Lung (tissue), 12 donors: ENCODE measurements around the gene PON2. TPM values are rescaled to one million over a fixed set of nuclear protein-coding genes. Genes with fewer than 3 reads are reported as not detected.

Experiments
- ATAC-seq: fragments of 200-7000 bp; cut with Tn5 transposase; one replicate; pipeline ENCODE4 v1.9.1; 2020; ENCODE audit warnings: moderate number of reproducible peaks; ENCODE audit not compliant: insufficient read depth, low FRiP score
- DNase-seq, 3 donors: peaks; one replicate each; pipeline ENCODE4 v3.0.0-alpha.2; 2013 to 2017
- H3K27ac ChIP-seq, 2 donors: one replicate each; pipeline ENCODE4 v1.5.1; 2013; ENCODE audit warnings: mild to moderate bottlenecking in 2 of 2, moderate library complexity in 2 of 2, control low read depth in 1 of 2, inconsistent platforms in 1 of 2, low read depth in 1 of 2, low read length in 1 of 2
- H3K27me3 ChIP-seq, 3 donors: one replicate each; pipeline ENCODE4 v1.5.1; 2013; ENCODE audit warnings: low read length in 2 of 3; ENCODE audit not compliant: control insufficient read depth in 3 of 3, insufficient read depth in 3 of 3
- H3K36me3 ChIP-seq, 4 donors: one replicate each; pipeline ENCODE4 v1.5.1; 2013; ENCODE audit warnings: low read length in 4 of 4, mild to moderate bottlenecking in 1 of 4, moderate library complexity in 1 of 4; ENCODE audit not compliant: control insufficient read depth in 4 of 4, insufficient read depth in 4 of 4
- H3K4me1 ChIP-seq, 5 donors: one replicate each; pipeline ENCODE4 v1.5.1; 2013; ENCODE audit warnings: low read length in 5 of 5, mild to moderate bottlenecking in 2 of 5, moderate library complexity in 1 of 5; ENCODE audit not compliant: control insufficient read depth in 5 of 5, insufficient read depth in 5 of 5
- H3K4me3 ChIP-seq: one replicate; pipeline ENCODE4 v1.5.1; 2013; ENCODE audit warnings: mild to moderate bottlenecking, control low read depth, moderate library complexity
- H3K9ac ChIP-seq, 2 donors: one replicate each; pipeline ENCODE4 v1.5.1; 2013; ENCODE audit warnings: low read length in 2 of 2, control low read depth in 1 of 2; ENCODE audit not compliant: insufficient read depth in 1 of 2
- H3K9me3 ChIP-seq, 4 donors: one replicate each; pipeline ENCODE4 v1.5.1; 2013; ENCODE audit warnings: low read length in 3 of 4, mild to moderate bottlenecking in 1 of 4, moderate library complexity in 1 of 4; ENCODE audit not compliant: control insufficient read depth in 4 of 4, insufficient read depth in 3 of 4
- CTCF ChIP-seq: IDR thresholded peaks from 2 replicates; pipeline ENCODE4 v1.5.1; 2012; ENCODE audit warnings: mild to moderate bottlenecking; ENCODE audit errors: control extremely low read depth, extremely low read depth
- WGBS, 2 donors: extraction: QIAGEN DNeasy Blood & Tissue Kit; methylation state at CpG; one replicate each; pipeline ENCODE4 v1.1.7; 2013; 5-methylcytosine and 5-hydroxymethylcytosine counted together
- polyA plus RNA-seq, 2 donors: library from polyadenylated mRNA; stranded (reverse); fragments of 200-250 nt; gene quantifications; one replicate each; pipeline ENCODE4 v1.2.1, GENCODE V29; 2013
- total RNA-seq, 2 donors: library from RNA; depleted of rRNA in 1 of 2; stranded (reverse); fragments of >200 nt in 1 of 2; gene quantifications; one replicate each; pipeline ENCODE4 v1.2.1, GENCODE V29; 2014 to 2021
- donor health status: control.
- donor health status: control.
- donor health status: Bipolar disorder and iron deficiency.
- donor health status: healthy.
- donor health status: DM: yes; HTN: yes; CAD: no.

The PON2 gene
- total and polyA plus RNA-seq, 4 donors, result 90.4 to 392 (median 188) TPM

- H3K27me3 ChIP-seq, result no peaks in the 10 kb centered on the region
- no peak overlapping the region for H3K27ac ChIP-seq
- H3K9me3 ChIP-seq, result no peaks in the 10 kb centered on the region
- no peak for ATAC-seq
- DNase-seq, result peak; percentile 24 to 75 (median 65)
- no peak overlapping the region for H3K4me3 ChIP-seq
- WGBS, 2 donors, result 59 to 60% methylated on average over 8 of the region's 8 CpGs
- H3K9ac ChIP-seq, result no peak overlapping the region
- no peak for TF ChIP-seq CTCF
- H3K36me3 ChIP-seq, result no peaks in the 10 kb centered on the region
- peaks cover 0 to 29% (median 0%) of the 10 kb centered on the region in 5 donors for H3K4me1 ChIP-seq
Observed at GRCh38 chr7:95472581-95473161, 37.8 kb upstream of the PON2 start.

GRCh38 chr7:95471071-95471470 is 36.2 kb upstream of the PON2 start:
- TF ChIP-seq CTCF, result no peak
- ATAC-seq (no peak), DNase-seq (no peak)
- no peaks in the 10 kb centered on the region for H3K9me3 ChIP-seq
- no peak overlapping the region for H3K27ac ChIP-seq
- H3K4me1 ChIP-seq, result peaks cover 0 to 23% (median 0%) of the 10 kb centered on the region in 5 donors
- WGBS, 2 donors, result 81 to 87% methylated on average over 3 of the region's 3 CpGs
- no peak overlapping the region for H3K9ac ChIP-seq
- H3K4me3 ChIP-seq, result no peak overlapping the region
- H3K27me3 ChIP-seq, result no peaks in the 10 kb centered on the region
- H3K36me3 ChIP-seq, result no peaks in the 10 kb centered on the region

- Histone ChIP-seq H3K27me3 (no peaks in the 10 kb centered on the region), H3K9ac (no peak overlapping the region), H3K4me3 (no peak overlapping the region), H3K27ac (no peak overlapping the region), H3K4me1 (peaks cover 0 to 23% (median 0%) of the 10 kb centered on the region in 5 donors), H3K36me3 (no peaks in the 10 kb centered on the region), H3K9me3 (no peaks in the 10 kb centered on the region)
- ATAC-seq (peak; percentile 59), DNase-seq (peak; percentile 41 to 80 (median 71))
- no peak for TF ChIP-seq CTCF
- 12 to 13% methylated on average over 3 of the region's 3 CpGs for WGBS, 2 donors
Observed at GRCh38 chr7:95470452-95470851, 35.6 kb upstream of the PON2 start.

GRCh38 chr7:95469848-95470247 is 35.0 kb upstream of the PON2 start:
- Histone ChIP-seq H3K9ac (no peak overlapping the region), H3K27me3 (no peaks in the 10 kb centered on the region), H3K27ac (no peak overlapping the region), H3K9me3 (no peaks in the 10 kb centered on the region), H3K4me3 (no peak overlapping the region), H3K36me3 (no peaks in the 10 kb centered on the region), H3K4me1 (peaks cover 0 to 23% (median 0%) of the 10 kb centered on the region in 5 donors)
- TF ChIP-seq CTCF, result no peak
- DNase-seq (peak in 2 of 3 donors; percentile 26 to 47), ATAC-seq (no peak)
- WGBS, 2 donors, result 71 to 78% methylated on average over 4 of the region's 4 CpGs
